HEK293T (cell line): ENCODE measurements around the gene RAD51B.

ENCODE experiments used
- NFRKB ChIP-seq: fragments of 450-650 bp; IDR thresholded peaks from 2 replicates; pipeline ENCODE4 v1.6.1; 2016; ENCODE audit warnings: mild to moderate bottlenecking, moderate library complexity
- PKNOX1 ChIP-seq: fragments of 450-650 bp; IDR thresholded peaks from 2 replicates; pipeline ENCODE4 v1.6.1; 2016
- SUZ12 ChIP-seq: fragments of 450-650 bp; IDR thresholded peaks from 2 replicates; pipeline ENCODE4 v1.6.1; 2016; ENCODE audit warnings: mild to moderate bottlenecking

- TF ChIP-seq PKNOX1 (no peak), SUZ12 (no peak), NFRKB (no peak)
Measured at GRCh38 chr14:68627050-68627867, 807.7 kb downstream of the RAD51B start.
